NK-92 (cell line): ENCODE data around the gene LAMA1.

Experiments used
- DNase-seq: peaks from one replicate; lab custom pipeline; 2025; ENCODE audit not compliant: unreplicated experiment; lab: John Stamatoyannopoulos, UW

LAMA1 gene

GRCh38 chr18:7062811-7063210, 54.8 kb downstream of the LAMA1 start:
- no peak for DNase-seq

- DNase-seq: no peak
Measured at GRCh38 chr18:7062236-7062635, 55.4 kb downstream of the LAMA1 start.

- DNase-seq: no peak
Measured at GRCh38 chr18:7059276-7059675, 58.3 kb downstream of the LAMA1 start.

GRCh38 chr18:7056026-7056425, 61.6 kb downstream of the LAMA1 start:
- DNase-seq: no peak

GRCh38 chr18:7049951-7050350, 67.6 kb downstream of the LAMA1 start:
- no peak for DNase-seq

GRCh38 chr18:7048081-7048480, 69.5 kb downstream of the LAMA1 start:
- DNase-seq: no peak

- DNase-seq: no peak
Measured at GRCh38 chr18:7047336-7047735, 70.3 kb downstream of the LAMA1 start.

GRCh38 chr18:7038330-7038851, 79.2 kb downstream of the LAMA1 start:
- no peak for DNase-seq

- DNase-seq: no peak
Measured at GRCh38 chr18:7037470-7037869, 80.1 kb downstream of the LAMA1 start.

- DNase-seq: no peak
Measured at GRCh38 chr18:7035807-7036206, 81.8 kb downstream of the LAMA1 start.

- no peak for DNase-seq
Measured at GRCh38 chr18:7034924-7035323, 82.7 kb downstream of the LAMA1 start.

- no peak for DNase-seq
Measured at GRCh38 chr18:7032537-7032936, 85.1 kb downstream of the LAMA1 start.

- DNase-seq: no peak
Measured at GRCh38 chr18:7028625-7029024, 89.0 kb downstream of the LAMA1 start.

- DNase-seq: no peak
Measured at GRCh38 chr18:7025194-7025593, 92.4 kb downstream of the LAMA1 start.

- no peak for DNase-seq
Measured at GRCh38 chr18:7023581-7023980, 94.0 kb downstream of the LAMA1 start.

GRCh38 chr18:7023063-7023580, 94.5 kb downstream of the LAMA1 start:
- DNase-seq: no peak

GRCh38 chr18:7021994-7022840, 95.4 kb downstream of the LAMA1 start:
- no peak for DNase-seq

GRCh38 chr18:7020995-7021777, 96.4 kb downstream of the LAMA1 start:
- no peak for DNase-seq

GRCh38 chr18:7017013-7017412, 100.6 kb downstream of the LAMA1 start:
- DNase-seq: no peak

GRCh38 chr18:7011142-7011541, 106.5 kb downstream of the LAMA1 start:
- DNase-seq: no peak

- DNase-seq: no peak
Measured at GRCh38 chr18:7004009-7004408, 113.6 kb downstream of the LAMA1 start.

GRCh38 chr18:7002107-7002506, 115.5 kb downstream of the LAMA1 start:
- no peak for DNase-seq
